ENCODE measurements around the gene GMCL2. TPM values are rescaled to one million over a fixed set of nuclear protein-coding genes. Genes with fewer than 3 reads are reported as not detected.

Gene GMCL2
- total and polyA plus RNA-seq, 7 experiments from 2014 or later: not detected

GRCh38 chr5:178218827-178219226 is 31.7 kb upstream of the GMCL2 start:
- Mint-ChIP-seq H3K4me3 (no peak overlapping the region), H3K36me3 (peaks cover 0 to 37% (median 16%) of the 10 kb centered on the region in 5 donors), H3K27ac (peak overlapping the region in 3 of 9 donors; percentile 19 to 51 (median 23)), H3K9me3 (no peaks in the 10 kb centered on the region), H3K27me3 (no peaks in the 10 kb centered on the region), H3K4me1 (peaks cover 22 to 37% (median 32%) of the 10 kb centered on the region in 7 donors)
- no peak overlapping the region for H3K27ac ChIP-seq (ENCODE audit: low read depth, low read length)
- no peaks in the 10 kb centered on the region for H3K27me3 ChIP-seq (ENCODE audit: control insufficient read depth in 2 of 2, insufficient read depth in 2 of 2, low read length in 2 of 2)
- DNase-seq: no peak
- ChIA-PET POLR2A (no interaction called here), CTCF (no interaction called here)
- no peaks in the 10 kb centered on the region for H3K9me3 ChIP-seq (ENCODE audit: control insufficient read depth in 2 of 3, low read length in 3 of 3)
- peaks cover 0 to 57% (median 0%) of the 10 kb centered on the region in 3 experiments for H3K36me3 ChIP-seq (ENCODE audit: control insufficient read depth in 2 of 3, insufficient read depth in 3 of 3, low read length in 3 of 3)
- no peaks in the 10 kb centered on the region for H3K4me1 ChIP-seq (ENCODE audit: control insufficient read depth in 2 of 2, insufficient read depth in 2 of 2, low read length in 2 of 2)
- ATAC-seq: no peak
- intact Hi-C loops (cut with micrococcal nuclease): no loop called here
- no peak overlapping the region for H3K4me3 ChIP-seq (ENCODE audit: low read length)

GRCh38 chr5:178218237-178218776 is 31.1 kb upstream of the GMCL2 start:
- DNase-seq: no peak
- Mint-ChIP-seq H3K27me3 (no peaks in the 10 kb centered on the region), H3K9me3 (no peaks in the 10 kb centered on the region), H3K4me3 (no peak overlapping the region), H3K27ac (peak overlapping the region in 2 of 9 donors; percentile 19 to 23), H3K36me3 (peaks cover 0 to 40% (median 21%) of the 10 kb centered on the region in 5 donors), H3K4me1 (peaks cover 21 to 38% (median 32%) of the 10 kb centered on the region in 7 donors)
- H3K4me3 ChIP-seq (ENCODE audit: low read length): no peak overlapping the region
- POLR2A ChIA-PET: no interaction called here
- intact Hi-C loops (cut with micrococcal nuclease): no loop called here
- H3K36me3 ChIP-seq (ENCODE audit: control insufficient read depth in 2 of 3, insufficient read depth in 3 of 3, low read length in 3 of 3): peaks cover 0 to 60% (median 4%) of the 10 kb centered on the region in 3 experiments
- H3K4me1 ChIP-seq (ENCODE audit: control insufficient read depth in 2 of 2, insufficient read depth in 2 of 2, low read length in 2 of 2): no peaks in the 10 kb centered on the region
- CTCF ChIA-PET: no interaction called here
- ATAC-seq: no peak
- H3K27me3 ChIP-seq (ENCODE audit: control insufficient read depth in 2 of 2, insufficient read depth in 2 of 2, low read length in 2 of 2): no peaks in the 10 kb centered on the region
- H3K9me3 ChIP-seq (ENCODE audit: control insufficient read depth in 2 of 3, low read length in 3 of 3): no peaks in the 10 kb centered on the region
- no peak overlapping the region for H3K27ac ChIP-seq (ENCODE audit: low read depth, low read length)

- ATAC-seq: no peak
- peaks cover 4 to 60% (median 12%) of the 10 kb centered on the region in 3 experiments for H3K36me3 ChIP-seq (ENCODE audit: control insufficient read depth in 2 of 3, insufficient read depth in 3 of 3, low read length in 3 of 3)
- H3K27me3 ChIP-seq (ENCODE audit: control insufficient read depth in 2 of 2, insufficient read depth in 2 of 2, low read length in 2 of 2): no peaks in the 10 kb centered on the region
- H3K4me3 Mint-ChIP-seq: no peak overlapping the region
- H3K27ac Mint-ChIP-seq: peak overlapping the region in 2 of 9 donors; percentile 30 to 81
- DNase-seq: no peak
- intact Hi-C loops (cut with micrococcal nuclease): no loop called here
- POLR2A ChIA-PET: interaction anchor here (0.9 to 3.8 kb wide), 4 partner anchors 9 to 16 kb away, joined by 3 to 11 read pairs (median 7); partner anchors contain the start of gene PHYKPL
- H3K4me3 ChIP-seq (ENCODE audit: low read length): no peak overlapping the region
- CTCF ChIA-PET: interaction anchor here (1.5 kb wide), 1 partner anchor 11 kb away, joined by 3 read pairs; no protein-coding TSS in a partner anchor
- H3K27me3 Mint-ChIP-seq: no peaks in the 10 kb centered on the region
- no peaks in the 10 kb centered on the region for H3K4me1 ChIP-seq (ENCODE audit: control insufficient read depth in 2 of 2, insufficient read depth in 2 of 2, low read length in 2 of 2)
- no peak overlapping the region for H3K27ac ChIP-seq (ENCODE audit: low read depth, low read length)
- H3K4me1 Mint-ChIP-seq: peaks cover 13 to 31% (median 23%) of the 10 kb centered on the region in 7 donors
- no peaks in the 10 kb centered on the region for H3K9me3 Mint-ChIP-seq
- no peaks in the 10 kb centered on the region for H3K9me3 ChIP-seq (ENCODE audit: control insufficient read depth in 2 of 3, low read length in 3 of 3)
- peaks cover 0 to 38% (median 15%) of the 10 kb centered on the region in 5 donors for H3K36me3 Mint-ChIP-seq
Measured at GRCh38 chr5:178216779-178217178, 29.6 kb upstream of the GMCL2 start.

GRCh38 chr5:178216088-178216534 is 28.9 kb upstream of the GMCL2 start:
- Mint-ChIP-seq H3K4me3 (no peak overlapping the region), H3K4me1 (peaks cover 6 to 28% (median 19%) of the 10 kb centered on the region in 7 donors), H3K27me3 (no peaks in the 10 kb centered on the region), H3K27ac (peak overlapping the region in 8 of 9 donors; percentile 10 to 81 (median 46)), H3K9me3 (no peaks in the 10 kb centered on the region), H3K36me3 (peaks cover under 1 to 43% (median 12%) of the 10 kb centered on the region in 5 donors)
- POLR2A ChIA-PET: interaction anchor here (1.1 to 3.8 kb wide), 5 partner anchors 10 to 15 kb away, joined by 3 to 11 read pairs (median 11); partner anchors contain the start of gene HNRNPAB
- intact Hi-C loops (cut with micrococcal nuclease): no loop called here
- no peak for DNase-seq
- Histone ChIP-seq H3K4me3 (ENCODE audit: low read length) (no peak overlapping the region), H3K27me3 (ENCODE audit: control insufficient read depth in 2 of 2, insufficient read depth in 2 of 2, low read length in 2 of 2) (no peaks in the 10 kb centered on the region), H3K36me3 (ENCODE audit: control insufficient read depth in 2 of 3, insufficient read depth in 3 of 3, low read length in 3 of 3) (peaks cover 5 to 60% (median 18%) of the 10 kb centered on the region in 3 experiments), H3K4me1 (ENCODE audit: control insufficient read depth in 2 of 2, insufficient read depth in 2 of 2, low read length in 2 of 2) (no peaks in the 10 kb centered on the region), H3K27ac (ENCODE audit: low read depth, low read length) (peak overlapping the region; percentile 15), H3K9me3 (ENCODE audit: control insufficient read depth in 2 of 3, low read length in 3 of 3) (no peaks in the 10 kb centered on the region)
- ATAC-seq: no peak
- CTCF ChIA-PET: interaction anchor here (0.6 to 1.5 kb wide), 2 partner anchors 10 to 19 kb away, joined by 3 read pairs; no protein-coding TSS in a partner anchor

GRCh38 chr5:178215280-178216002 is 28.3 kb upstream of the GMCL2 start:
- no peak overlapping the region for H3K4me3 ChIP-seq (ENCODE audit: low read length)
- ChIA-PET CTCF (interaction anchor here (0.6 to 1.5 kb wide), 2 partner anchors 10 to 19 kb away, joined by 3 read pairs; no protein-coding TSS in a partner anchor), POLR2A (interaction anchor here (1.1 to 3.8 kb wide), 5 partner anchors 9 to 15 kb away, joined by 3 to 11 read pairs (median 11); partner anchors contain the start of gene HNRNPAB)
- no peaks in the 10 kb centered on the region for H3K4me1 ChIP-seq (ENCODE audit: control insufficient read depth in 2 of 2, insufficient read depth in 2 of 2, low read length in 2 of 2)
- DNase-seq (no peak), ATAC-seq (no peak)
- H3K9me3 ChIP-seq (ENCODE audit: control insufficient read depth in 2 of 3, low read length in 3 of 3): no peaks in the 10 kb centered on the region
- Mint-ChIP-seq H3K36me3 (peaks cover 5 to 44% (median 12%) of the 10 kb centered on the region in 5 donors), H3K27me3 (no peaks in the 10 kb centered on the region), H3K27ac (peak overlapping the region in 4 of 9 donors; percentile 14 to 71 (median 50)), H3K9me3 (no peaks in the 10 kb centered on the region), H3K4me1 (peaks cover 6 to 22% (median 13%) of the 10 kb centered on the region in 7 donors), H3K4me3 (no peak overlapping the region)
- no peaks in the 10 kb centered on the region for H3K27me3 ChIP-seq (ENCODE audit: control insufficient read depth in 2 of 2, insufficient read depth in 2 of 2, low read length in 2 of 2)
- intact Hi-C loops (cut with micrococcal nuclease): no loop called here
- peaks cover 5 to 61% (median 19%) of the 10 kb centered on the region in 3 experiments for H3K36me3 ChIP-seq (ENCODE audit: control insufficient read depth in 2 of 3, insufficient read depth in 3 of 3, low read length in 3 of 3)
- peak overlapping the region; percentile 37 for H3K27ac ChIP-seq (ENCODE audit: low read depth, low read length)

GRCh38 chr5:178214160-178214803 is 27.1 kb upstream of the GMCL2 start:
- no peak overlapping the region for H3K4me3 Mint-ChIP-seq
- H3K27me3 Mint-ChIP-seq: no peaks in the 10 kb centered on the region
- Histone ChIP-seq H3K27ac (ENCODE audit: low read depth, low read length) (no peak overlapping the region), H3K36me3 (ENCODE audit: control insufficient read depth in 2 of 3, insufficient read depth in 3 of 3, low read length in 3 of 3) (peaks cover 12 to 70% (median 20%) of the 10 kb centered on the region in 3 experiments), H3K4me1 (ENCODE audit: control insufficient read depth in 2 of 2, insufficient read depth in 2 of 2, low read length in 2 of 2) (no peaks in the 10 kb centered on the region), H3K4me3 (ENCODE audit: low read length) (no peak overlapping the region), H3K9me3 (ENCODE audit: control insufficient read depth in 2 of 3, low read length in 3 of 3) (no peaks in the 10 kb centered on the region), H3K27me3 (ENCODE audit: control insufficient read depth in 2 of 2, insufficient read depth in 2 of 2, low read length in 2 of 2) (no peaks in the 10 kb centered on the region)
- peaks cover 5 to 47% (median 12%) of the 10 kb centered on the region in 5 donors for H3K36me3 Mint-ChIP-seq
- DNase-seq (no peak), ATAC-seq (no peak)
- POLR2A ChIA-PET: interaction anchor here (2.3 to 3.8 kb wide), 3 partner anchors 8 to 14 kb away, joined by 11 read pairs; partner anchors contain the start of gene HNRNPAB
- H3K4me1 Mint-ChIP-seq: peaks cover 10 to 32% (median 12%) of the 10 kb centered on the region in 7 donors
- CTCF ChIA-PET: interaction anchor here (1.1 kb wide), 1 partner anchor 21 kb away, joined by 3 read pairs; no protein-coding TSS in a partner anchor
- H3K27ac Mint-ChIP-seq: peak overlapping the region in 4 of 9 donors; percentile 30 to 63 (median 49)
- no peaks in the 10 kb centered on the region for H3K9me3 Mint-ChIP-seq
- intact Hi-C loops (cut with micrococcal nuclease): no loop called here

Data from naive thymus-derived CD4-positive, alpha-beta T cell (primary cell).